ENCODE results near the gene ELMOD3. TPM values are rescaled to one million over a fixed set of nuclear protein-coding genes. Genes with fewer than 3 reads are reported as not detected.

Gene ELMOD3
- total RNA-seq, 4 donors from 2014 or later: 15.9 to 31.7 (median 25.0) TPM

DNA sequence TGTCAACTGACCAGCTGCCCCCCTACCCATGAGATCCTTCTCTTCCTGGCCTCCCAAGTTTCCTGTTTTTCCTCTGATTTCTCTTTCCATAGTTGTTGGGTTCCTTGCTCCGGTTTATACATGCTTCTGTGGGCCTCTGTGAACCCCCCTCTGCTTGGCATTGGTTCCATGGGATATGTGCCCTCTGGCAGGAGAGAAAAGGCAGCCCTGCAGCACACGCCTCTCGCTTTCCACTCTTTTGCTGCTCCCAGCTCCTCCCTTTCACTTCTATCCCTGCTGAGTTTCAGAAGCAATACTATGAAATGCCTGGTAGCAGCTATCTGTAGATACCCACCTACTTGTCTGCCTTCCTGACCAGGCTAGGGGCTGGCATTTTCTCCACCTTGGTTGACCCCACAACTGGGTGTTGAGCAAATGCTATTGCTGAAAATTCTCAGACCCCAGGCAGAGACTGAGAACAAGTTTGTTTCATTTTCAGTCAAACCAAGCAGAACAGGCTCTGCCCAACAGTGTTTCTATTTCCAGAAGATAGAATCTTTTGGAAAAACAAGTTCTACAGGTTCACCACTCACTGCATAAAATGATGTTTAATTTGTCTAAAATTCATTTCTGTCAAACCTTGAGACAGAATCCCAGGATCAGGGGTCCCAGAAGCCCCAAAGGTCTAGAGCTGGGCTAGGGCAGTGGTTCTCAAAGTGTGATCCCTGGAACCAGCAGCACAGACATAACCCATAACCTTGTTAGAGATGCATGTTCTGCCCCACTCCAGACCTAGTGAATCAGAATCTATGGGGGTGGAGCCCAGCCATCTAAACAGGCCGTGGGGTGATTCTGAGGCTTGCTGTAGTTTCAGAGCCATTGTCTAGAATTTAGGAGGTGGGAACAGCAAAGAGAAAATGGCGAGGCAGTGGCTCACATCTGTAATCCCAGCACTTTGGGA lies 42.2 kb downstream of the ELMOD3 start:
- Histone ChIP-seq H3K9me3 (no peaks in the 10 kb centered on the region), H3K27ac (peak overlapping the region in 1 of 4 donors; percentile 7), H3K27me3 (no peaks in the 10 kb centered on the region), H3K4me3 (no peak overlapping the region), H3K4me1 (peaks cover 12 to 15% of the 10 kb centered on the region in 2 donors), H3K36me3 (peaks cover 0 to 2% of the 10 kb centered on the region in 2 donors)
- intact Hi-C loops (cut with DNase I; ENCODE audit: low total_unique reads) (no loop called here), in situ Hi-C loops (cut with MboI; ENCODE audit: low sequenced_read_pairs in 4 of 4) (no loop called here)
- ATAC-seq (no peak), DNase-seq (peak in 1 of 2 donors; percentile 12)
- TF ChIP-seq CTCF (IDR thresholded peaks at IDR 0.05 in 4 of 5, conservative IDR thresholded peaks at IDR 0.05 in 1 of 5): no peak
- no peak for TF ChIP-seq POLR2A (IDR thresholded peaks at IDR 0.05)

- ATAC-seq (no peak), DNase-seq (peak in 1 of 2 donors; percentile 43)
- no peak overlapping the region for H3K4me3 ChIP-seq
- H3K4me1 ChIP-seq: peaks cover 12 to 15% of the 10 kb centered on the region in 2 donors
- no peaks in the 10 kb centered on the region for H3K9me3 ChIP-seq
- H3K36me3 ChIP-seq: no peaks in the 10 kb centered on the region
- no peak for TF ChIP-seq POLR2A (IDR thresholded peaks at IDR 0.05)
- intact Hi-C loops (cut with DNase I; ENCODE audit: low total_unique reads) (no loop called here), in situ Hi-C loops (cut with MboI; ENCODE audit: low sequenced_read_pairs in 4 of 4) (no loop called here)
- no peak overlapping the region for H3K27ac ChIP-seq
- H3K27me3 ChIP-seq: no peaks in the 10 kb centered on the region
Measured at GRCh38 chr2:85397925-85398331, 43.4 kb downstream of the ELMOD3 start.

- H3K27me3 ChIP-seq: no peaks in the 10 kb centered on the region
- no peaks in the 10 kb centered on the region for H3K9me3 ChIP-seq
- in situ Hi-C loops (cut with MboI; ENCODE audit: low sequenced_read_pairs in 4 of 4): no loop called here
- H3K4me1 ChIP-seq: peaks cover 11% of the 10 kb centered on the region in 2 donors
- DNase-seq: peak in 1 of 2 donors; percentile 8
- H3K27ac ChIP-seq: no peak overlapping the region
- TF ChIP-seq CTCF (IDR thresholded peaks at IDR 0.05 in 4 of 5, conservative IDR thresholded peaks at IDR 0.05 in 1 of 5): no peak
- TF ChIP-seq POLR2A (IDR thresholded peaks at IDR 0.05): no peak
- H3K4me3 ChIP-seq: no peak overlapping the region
- no peak for ATAC-seq
- intact Hi-C loops (cut with DNase I; ENCODE audit: low total_unique reads): no loop called here
- H3K36me3 ChIP-seq: no peaks in the 10 kb centered on the region
Measured at GRCh38 chr2:85398426-85399182, 44.0 kb downstream of the ELMOD3 start.

DNA sequence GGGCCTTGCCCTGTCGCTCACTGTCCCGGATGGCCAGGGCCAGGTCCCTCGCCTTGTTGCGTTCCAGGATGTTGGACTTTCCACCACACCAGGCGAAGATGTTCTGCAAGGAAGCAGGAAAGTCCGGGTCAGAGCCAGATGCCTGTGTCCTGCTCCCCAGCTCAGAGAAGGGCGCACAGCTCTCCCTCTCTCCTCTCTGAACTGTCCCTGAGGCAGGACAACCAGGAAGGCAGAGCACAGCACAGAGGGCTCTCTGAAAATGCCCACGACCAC lies 44.5 kb downstream of the ELMOD3 start:
- in situ Hi-C loops (cut with MboI; ENCODE audit: low sequenced_read_pairs in 4 of 4): no loop called here
- H3K9me3 ChIP-seq: no peaks in the 10 kb centered on the region
- TF ChIP-seq CTCF (IDR thresholded peaks at IDR 0.05 in 4 of 5, conservative IDR thresholded peaks at IDR 0.05 in 1 of 5) (no peak), POLR2A (IDR thresholded peaks at IDR 0.05) (no peak)
- intact Hi-C loops (cut with DNase I; ENCODE audit: low total_unique reads): no loop called here
- peak in 1 of 2 donors; percentile 8 for DNase-seq
- no peaks in the 10 kb centered on the region for H3K36me3 ChIP-seq
- ATAC-seq: no peak
- peaks cover 6% of the 10 kb centered on the region in 2 donors for H3K4me1 ChIP-seq
- no peak overlapping the region for H3K4me3 ChIP-seq
- no peaks in the 10 kb centered on the region for H3K27me3 ChIP-seq
- no peak overlapping the region for H3K27ac ChIP-seq

DNA sequence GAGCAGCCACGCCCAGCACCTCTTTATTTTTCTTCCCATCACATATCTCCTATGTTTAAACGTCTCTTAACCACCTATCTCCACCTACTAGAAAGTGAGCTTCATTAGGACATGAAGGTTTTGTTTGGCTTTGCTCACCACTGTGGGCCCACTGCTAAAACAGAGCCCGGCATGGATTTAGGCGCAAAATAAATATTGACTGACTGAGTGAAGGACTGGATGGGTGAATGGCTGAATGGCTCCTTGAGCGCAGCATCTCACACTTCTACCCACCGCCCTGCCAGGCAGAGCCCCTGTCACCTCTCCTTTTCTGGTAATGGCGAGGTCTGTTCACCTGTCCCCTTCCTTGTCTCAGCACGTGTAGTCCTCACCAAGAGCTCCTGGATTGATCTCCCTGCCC lies 45.5 kb downstream of the ELMOD3 start:
- Histone ChIP-seq H3K27ac (no peak overlapping the region), H3K4me1 (no peaks in the 10 kb centered on the region), H3K9me3 (no peaks in the 10 kb centered on the region), H3K27me3 (no peaks in the 10 kb centered on the region), H3K36me3 (no peaks in the 10 kb centered on the region), H3K4me3 (no peak overlapping the region)
- DNase-seq: no peak
- intact Hi-C loops (cut with DNase I; ENCODE audit: low total_unique reads) (no loop called here), in situ Hi-C loops (cut with MboI; ENCODE audit: low sequenced_read_pairs in 4 of 4) (no loop called here)
- TF ChIP-seq POLR2A (IDR thresholded peaks at IDR 0.05) (no peak), CTCF (IDR thresholded peaks at IDR 0.05 in 4 of 5, conservative IDR thresholded peaks at IDR 0.05 in 1 of 5) (no peak)
- ATAC-seq: no peak
